ENCODE data around the gene MYADM.

Gene MYADM

GRCh38 chr19:53898166-53898565, 30.5 kb downstream of the MYADM start:
- no peaks in the 10 kb centered on the region for H3K79me2 ChIP-seq (ENCODE audit: control insufficient read depth, low read length)
- no peaks in the 10 kb centered on the region for H3K9me3 ChIP-seq (ENCODE audit: control insufficient read depth, insufficient read depth, low read length)
- no peaks in the 10 kb centered on the region for H3K36me3 ChIP-seq (ENCODE audit: control insufficient read depth, low read length)
- H3K27me3 ChIP-seq (ENCODE audit: control insufficient read depth, low read length): no peaks in the 10 kb centered on the region
- H3K4me1 ChIP-seq (ENCODE audit: control insufficient read depth, low read length): no peaks in the 10 kb centered on the region
- TF ChIP-seq CTCF (IDR thresholded peaks at IDR 0.05; ENCODE audit: low read depth, low read length, poor library complexity, severe bottlenecking) (no peak), EZH2phosphoT487 (IDR thresholded peaks at IDR 0.05; ENCODE audit: borderline replicate concordance, low read length) (no peak)
- no peak overlapping the region for H3K27ac ChIP-seq (ENCODE audit: low read depth, low read length)
- no peaks in the 10 kb centered on the region for H3K9me2 ChIP-seq (replicated peaks; ENCODE audit: control insufficient read depth, low read length)
- no peaks in the 10 kb centered on the region for H4K20me1 ChIP-seq (ENCODE audit: control insufficient read depth, insufficient read depth, low read depth, low read length)
- H3F3A ChIP-seq (ENCODE audit: control insufficient read depth, insufficient read depth): no peaks in the 10 kb centered on the region
- no peak overlapping the region for H3K4me2 ChIP-seq (ENCODE audit: low read length)
- no peak overlapping the region for H3K4me3 ChIP-seq (ENCODE audit: low read length)

- H3K4me2 ChIP-seq (ENCODE audit: low read length): no peak overlapping the region
- TF ChIP-seq CTCF (IDR thresholded peaks at IDR 0.05; ENCODE audit: low read depth, low read length, poor library complexity, severe bottlenecking): no peak
- TF ChIP-seq EZH2phosphoT487 (IDR thresholded peaks at IDR 0.05; ENCODE audit: borderline replicate concordance, low read length): no peak
- H3K36me3 ChIP-seq (ENCODE audit: control insufficient read depth, low read length): no peaks in the 10 kb centered on the region
- no peaks in the 10 kb centered on the region for H3K27me3 ChIP-seq (ENCODE audit: control insufficient read depth, low read length)
- H3K9me2 ChIP-seq (replicated peaks; ENCODE audit: control insufficient read depth, low read length): no peaks in the 10 kb centered on the region
- no peak overlapping the region for H3K4me3 ChIP-seq (ENCODE audit: low read length)
- no peaks in the 10 kb centered on the region for H3K9me3 ChIP-seq (ENCODE audit: control insufficient read depth, insufficient read depth, low read length)
- no peaks in the 10 kb centered on the region for H3K4me1 ChIP-seq (ENCODE audit: control insufficient read depth, low read length)
- H4K20me1 ChIP-seq (ENCODE audit: control insufficient read depth, insufficient read depth, low read depth, low read length): no peaks in the 10 kb centered on the region
- H3F3A ChIP-seq (ENCODE audit: control insufficient read depth, insufficient read depth): no peaks in the 10 kb centered on the region
- no peaks in the 10 kb centered on the region for H3K79me2 ChIP-seq (ENCODE audit: control insufficient read depth, low read length)
- H3K27ac ChIP-seq (ENCODE audit: low read depth, low read length): no peak overlapping the region
These were observed 31.1 kb downstream of the MYADM start for GRCh38 chr19:53898636-53899341.

- no peaks in the 10 kb centered on the region for H3K27me3 ChIP-seq (ENCODE audit: control insufficient read depth, low read length)
- H4K20me1 ChIP-seq (ENCODE audit: control insufficient read depth, insufficient read depth, low read depth, low read length): no peaks in the 10 kb centered on the region
- no peaks in the 10 kb centered on the region for H3K79me2 ChIP-seq (ENCODE audit: control insufficient read depth, low read length)
- no peak overlapping the region for H3K27ac ChIP-seq (ENCODE audit: low read depth, low read length)
- H3K4me3 ChIP-seq (ENCODE audit: low read length): no peak overlapping the region
- H3K4me2 ChIP-seq (ENCODE audit: low read length): no peak overlapping the region
- H3F3A ChIP-seq (ENCODE audit: control insufficient read depth, insufficient read depth): no peaks in the 10 kb centered on the region
- H3K36me3 ChIP-seq (ENCODE audit: control insufficient read depth, low read length): no peaks in the 10 kb centered on the region
- TF ChIP-seq CTCF (IDR thresholded peaks at IDR 0.05; ENCODE audit: low read depth, low read length, poor library complexity, severe bottlenecking) (no peak), EZH2phosphoT487 (IDR thresholded peaks at IDR 0.05; ENCODE audit: borderline replicate concordance, low read length) (no peak)
- no peaks in the 10 kb centered on the region for H3K4me1 ChIP-seq (ENCODE audit: control insufficient read depth, low read length)
- H3K9me2 ChIP-seq (replicated peaks; ENCODE audit: control insufficient read depth, low read length): no peaks in the 10 kb centered on the region
- H3K9me3 ChIP-seq (ENCODE audit: control insufficient read depth, insufficient read depth, low read length): no peaks in the 10 kb centered on the region
These were observed 32.6 kb downstream of the MYADM start for GRCh38 chr19:53900191-53900860.
